Vagina (tissue), 2 donors: ENCODE results near the gene GPR17. TPM values are rescaled to one million over a fixed set of nuclear protein-coding genes. Genes with fewer than 3 reads are reported as not detected.

ENCODE experiments used
- DNase-seq, 2 donors: peaks; one replicate each; pipeline ENCODE4 v3.0.0-alpha.2; 2017; ENCODE audit errors: extremely low spot score in 2 of 2
- H3K27ac ChIP-seq: fragments of 200-600 bp; sonication (generic); one replicate; pipeline ENCODE4 v1.5.1; 2019
- H3K27me3 ChIP-seq: fragments of 200-600 bp; sonication (generic); one replicate; pipeline ENCODE4 v1.5.1; 2019
- H3K36me3 ChIP-seq, 2 donors: fragments of 200-600 bp; sonication (generic); one replicate each; pipeline ENCODE4 v1.5.1; 2017 to 2019
- H3K4me1 ChIP-seq: fragments of 200-600 bp; sonication (generic); one replicate; pipeline ENCODE4 v1.5.1; 2019
- H3K4me3 ChIP-seq, 2 donors: fragments of 200-600 bp; sonication (generic); 1 replicate in 1 of 2; 2 replicates in 1 of 2; pipeline ENCODE4 v1.5.1; 2016 to 2019
- H3K9me3 ChIP-seq: fragments of 200-600 bp; sonication (generic); one replicate; pipeline ENCODE4 v1.5.1; 2019
- CTCF ChIP-seq, 3 experiments: fragments of 450-650 bp in 2 of 3; fragments of 200-600 bp in 1 of 3; sonication (generic) in 1 of 3; IDR thresholded peaks; one replicate each; pipeline ENCODE4 v1.5.1; 2017 to 2019; ENCODE audit warnings: antibody characterized with exemption in 3 of 3, mild to moderate bottlenecking in 2 of 3, moderate library complexity in 2 of 3
- POLR2A ChIP-seq, 2 donors: fragments of 450-650 bp; IDR thresholded peaks; one replicate each; pipeline ENCODE4 v1.6.1; 2017; ENCODE audit warnings: antibody characterized with exemption in 2 of 2, mild to moderate bottlenecking in 2 of 2, moderate library complexity in 2 of 2
- POLR2AphosphoS5 ChIP-seq, 2 donors: sonication (generic); formaldehyde crosslinking; IDR thresholded peaks; one replicate each; pipeline ENCODE4 v1.9.0; 2017; ENCODE audit warnings: antibody characterized with exemption in 2 of 2, mild to moderate bottlenecking in 2 of 2, low read depth in 1 of 2; ENCODE audit not compliant: insufficient read depth in 1 of 2
- intact Hi-C: fragments of 100-400 bp; cut with DNase I; formaldehyde crosslinking; loops from one replicate; pipeline ENCODE4 v1.15.1; 2023
- total RNA-seq: library from RNA; depleted of rRNA; stranded (reverse); fragments of >200 nt; gene quantifications from one replicate; pipeline ENCODE4 v1.2.3, GENCODE V29; 2016

Gene GPR17
- total RNA-seq, 1 donor from 2014 or later: not detected

DNA sequence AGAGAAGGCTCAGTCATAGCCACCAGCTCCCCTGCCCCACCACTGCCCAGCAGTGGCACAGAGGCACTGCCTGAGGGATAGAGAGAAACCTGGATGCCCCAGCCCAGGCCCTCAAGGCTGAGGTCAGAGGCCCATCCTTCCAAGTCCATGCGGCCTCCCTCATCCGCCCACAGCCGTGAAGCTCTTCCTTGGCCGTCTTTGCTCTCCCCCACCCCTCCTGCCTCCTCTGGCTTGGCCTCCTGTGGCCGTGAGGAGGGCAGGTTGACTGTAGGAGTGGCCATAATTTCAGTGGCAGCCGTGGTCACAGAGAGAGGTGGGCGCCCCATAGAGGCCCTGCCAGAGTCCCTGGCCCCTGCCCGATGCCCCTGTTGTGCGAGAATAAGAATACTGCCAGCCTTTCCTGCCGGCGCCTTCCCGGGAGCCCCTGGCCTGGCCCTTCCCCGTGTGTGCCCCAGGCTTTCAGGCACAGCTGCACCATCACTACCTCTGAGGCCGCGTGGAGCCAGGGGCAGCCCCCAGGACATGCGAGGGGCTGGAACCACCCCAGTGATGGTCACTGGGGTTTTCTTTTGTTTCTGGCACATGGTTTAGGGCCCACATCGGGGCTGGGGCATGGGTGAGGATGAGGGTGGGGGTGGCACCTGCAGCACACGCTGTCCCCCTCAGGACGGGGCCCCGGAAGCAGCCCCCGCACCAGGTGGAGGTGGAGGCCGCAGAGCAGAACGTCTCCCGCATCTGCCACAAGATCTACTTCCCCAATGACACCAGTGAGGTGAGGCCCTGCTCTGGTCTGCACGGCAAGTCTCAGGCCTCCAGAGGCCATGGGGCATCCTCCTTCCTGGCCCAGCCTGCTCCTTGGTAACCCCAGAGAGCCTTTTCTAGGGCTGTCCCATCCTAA, 13.1 kb upstream of the GPR17 start:
- intact Hi-C loops: no loop called here
- H3K4me3 ChIP-seq: no peak overlapping the region
- no peak for TF ChIP-seq POLR2A (IDR thresholded peaks at IDR 0.05)
- TF ChIP-seq POLR2AphosphoS5 (IDR thresholded peaks at IDR 0.05; ENCODE audit: insufficient read depth in 1 of 2, low read depth in 1 of 2): no peak
- no peak for TF ChIP-seq CTCF (IDR thresholded peaks at IDR 0.05)
- H3K9me3 ChIP-seq: no peaks in the 10 kb centered on the region
- no peak overlapping the region for H3K27ac ChIP-seq
- no peaks in the 10 kb centered on the region for H3K36me3 ChIP-seq
- H3K4me1 ChIP-seq: peaks cover 24% of the 10 kb centered on the region
- no peak for DNase-seq
- no peaks in the 10 kb centered on the region for H3K27me3 ChIP-seq

DNA sequence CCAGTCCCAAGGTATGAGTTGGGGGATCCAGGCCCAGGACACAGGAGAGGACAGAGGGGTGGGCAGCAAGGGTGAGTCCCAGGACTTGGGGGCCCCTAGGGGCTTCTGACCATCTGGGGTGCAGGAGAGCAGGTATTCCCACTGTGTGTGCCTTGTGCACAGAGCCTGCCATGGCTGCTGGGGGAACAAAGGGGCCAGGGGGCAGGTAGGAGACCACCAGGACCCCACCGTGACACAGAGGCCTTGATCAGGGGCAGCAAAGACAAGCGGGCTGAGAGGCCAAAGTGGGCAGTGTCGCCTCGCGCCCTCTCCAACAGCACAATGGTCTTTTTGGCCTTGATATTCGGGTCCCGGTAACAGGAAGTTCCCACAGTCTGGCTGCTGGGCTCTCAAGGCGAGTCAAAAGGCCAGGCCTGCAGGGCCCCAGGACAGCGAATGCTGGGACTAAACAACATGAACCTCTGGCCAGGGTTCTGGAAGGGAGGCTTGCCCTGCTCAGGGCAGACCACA, 12.3 kb upstream of the GPR17 start:
- Histone ChIP-seq H3K36me3 (no peaks in the 10 kb centered on the region), H3K9me3 (no peaks in the 10 kb centered on the region), H3K27ac (no peak overlapping the region), H3K4me3 (no peak overlapping the region), H3K4me1 (peaks cover 31% of the 10 kb centered on the region), H3K27me3 (no peaks in the 10 kb centered on the region)
- no peak for TF ChIP-seq POLR2AphosphoS5 (IDR thresholded peaks at IDR 0.05; ENCODE audit: insufficient read depth in 1 of 2, low read depth in 1 of 2)
- TF ChIP-seq CTCF (IDR thresholded peaks at IDR 0.05): no peak
- TF ChIP-seq POLR2A (IDR thresholded peaks at IDR 0.05): no peak
- intact Hi-C loops: no loop called here
- no peak for DNase-seq

GRCh38 chr2:127634066-127634617, 11.8 kb upstream of the GPR17 start:
- no peak overlapping the region for H3K4me3 ChIP-seq
- H3K4me1 ChIP-seq: peaks cover 32% of the 10 kb centered on the region
- TF ChIP-seq CTCF (IDR thresholded peaks at IDR 0.05) (no peak), POLR2AphosphoS5 (IDR thresholded peaks at IDR 0.05; ENCODE audit: insufficient read depth in 1 of 2, low read depth in 1 of 2) (no peak), POLR2A (IDR thresholded peaks at IDR 0.05) (no peak)
- H3K9me3 ChIP-seq: no peaks in the 10 kb centered on the region
- intact Hi-C loops: no loop called here
- no peak overlapping the region for H3K27ac ChIP-seq
- H3K36me3 ChIP-seq: no peaks in the 10 kb centered on the region
- no peak for DNase-seq
- H3K27me3 ChIP-seq: no peaks in the 10 kb centered on the region

GRCh38 chr2:127634626-127635379, 11.2 kb upstream of the GPR17 start:
- Histone ChIP-seq H3K4me3 (no peak overlapping the region), H3K9me3 (no peaks in the 10 kb centered on the region), H3K27ac (no peak overlapping the region), H3K27me3 (no peaks in the 10 kb centered on the region), H3K4me1 (peaks cover 32% of the 10 kb centered on the region), H3K36me3 (no peaks in the 10 kb centered on the region)
- TF ChIP-seq POLR2A (IDR thresholded peaks at IDR 0.05): no peak
- no peak for TF ChIP-seq CTCF (IDR thresholded peaks at IDR 0.05)
- TF ChIP-seq POLR2AphosphoS5 (IDR thresholded peaks at IDR 0.05; ENCODE audit: insufficient read depth in 1 of 2, low read depth in 1 of 2): no peak
- intact Hi-C loops: no loop called here
- no peak for DNase-seq
